GM12864 (cell line): Measurements from ENCODE around the gene SLC30A3.

Experiments used
- DNase-seq: peaks from one replicate; pipeline ENCODE4 v3.0.0-alpha.2; 2011; ENCODE audit warnings: low read depth
- H3K4me3 ChIP-seq: 2 replicates; pipeline ENCODE4 v1.5.1; 2011; ENCODE audit warnings: mild to moderate bottlenecking, low read depth, low read length, control low read depth
- TF ChIP-seq, protein P1 (sequence below): IDR thresholded peaks from 2 replicates; pipeline ENCODE4 v1.5.1; 2011; ENCODE audit warnings: low read depth, mild to moderate bottlenecking, moderate library complexity, low read length, control low read depth, inconsistent platforms; ENCODE audit errors: missing control alignments

SLC30A3 gene

GRCh38 chr2:27288610-27289009 lies 25.8 kb upstream of the SLC30A3 start:
- no peak for DNase-seq
- TF ChIP-seq, protein P1, sequence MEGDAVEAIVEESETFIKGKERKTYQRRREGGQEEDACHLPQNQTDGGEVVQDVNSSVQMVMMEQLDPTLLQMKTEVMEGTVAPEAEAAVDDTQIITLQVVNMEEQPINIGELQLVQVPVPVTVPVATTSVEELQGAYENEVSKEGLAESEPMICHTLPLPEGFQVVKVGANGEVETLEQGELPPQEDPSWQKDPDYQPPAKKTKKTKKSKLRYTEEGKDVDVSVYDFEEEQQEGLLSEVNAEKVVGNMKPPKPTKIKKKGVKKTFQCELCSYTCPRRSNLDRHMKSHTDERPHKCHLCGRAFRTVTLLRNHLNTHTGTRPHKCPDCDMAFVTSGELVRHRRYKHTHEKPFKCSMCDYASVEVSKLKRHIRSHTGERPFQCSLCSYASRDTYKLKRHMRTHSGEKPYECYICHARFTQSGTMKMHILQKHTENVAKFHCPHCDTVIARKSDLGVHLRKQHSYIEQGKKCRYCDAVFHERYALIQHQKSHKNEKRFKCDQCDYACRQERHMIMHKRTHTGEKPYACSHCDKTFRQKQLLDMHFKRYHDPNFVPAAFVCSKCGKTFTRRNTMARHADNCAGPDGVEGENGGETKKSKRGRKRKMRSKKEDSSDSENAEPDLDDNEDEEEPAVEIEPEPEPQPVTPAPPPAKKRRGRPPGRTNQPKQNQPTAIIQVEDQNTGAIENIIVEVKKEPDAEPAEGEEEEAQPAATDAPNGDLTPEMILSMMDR = no peak

GRCh38 chr2:27285481-27285880 lies 22.6 kb upstream of the SLC30A3 start:
- no peak overlapping the region for H3K4me3 ChIP-seq
- DNase-seq = no peak
- TF ChIP-seq, protein P1 = no peak

More at GRCh38 chr2:27288610-27289009, 25.8 kb upstream of the SLC30A3 start:
- no peak overlapping the region for H3K4me3 ChIP-seq

GRCh38 chr2:27284996-27285395 lies 22.1 kb upstream of the SLC30A3 start:
- no peak for DNase-seq
- TF ChIP-seq, protein P1 = no peak
- H3K4me3 ChIP-seq = no peak overlapping the region

- no peak overlapping the region for H3K4me3 ChIP-seq
- TF ChIP-seq, protein P1 = no peak
- no peak for DNase-seq
Observed at GRCh38 chr2:27282892-27283291, 20.0 kb upstream of the SLC30A3 start.

GRCh38 chr2:27281855-27282559 lies 19.2 kb upstream of the SLC30A3 start, which contains the start of gene TRIM54:
Gene TRIM54, plus strand, starts transcription at chr2:27282429. Its CDS starts 303 bp downstream, at chr2:27282732.
- no peak for DNase-seq
- H3K4me3 ChIP-seq = no peak within 1 kb of the TSS
- TF ChIP-seq, protein P1 = no peak

- TF ChIP-seq, protein P1 = no peak
- DNase-seq = no peak
Observed at GRCh38 chr2:27281442-27281841, 18.6 kb upstream of the SLC30A3 start.

GRCh38 chr2:27280826-27281225 lies 18.0 kb upstream of the SLC30A3 start:
- TF ChIP-seq, protein P1 = no peak
- no peak overlapping the region for H3K4me3 ChIP-seq
- DNase-seq = no peak

More at GRCh38 chr2:27281442-27281841, 18.6 kb upstream of the SLC30A3 start:
- no peak overlapping the region for H3K4me3 ChIP-seq
